Measurements from ENCODE around the gene SLC4A4.

GRCh38 chr4:71368906-71369305 lies 30.1 kb downstream of the SLC4A4 start:
- no peak for TF ChIP-seq CTCF (IDR thresholded peaks at IDR 0.05; ENCODE audit: borderline replicate concordance, extremely low read depth, low read length, poor library complexity, severe bottlenecking)
- no peak for TF ChIP-seq EZH2 (IDR thresholded peaks at IDR 0.05; ENCODE audit: borderline replicate concordance, low read depth, low read length, severe bottlenecking)
